Breast epithelium (tissue), 3 donors: Measurements from ENCODE around the gene MFF.

ENCODE experiments used
- CTCF ChIP-seq, 3 donors: fragments of 450-650 bp; IDR thresholded peaks; one replicate each; pipeline ENCODE4 v1.5.1; 2016 to 2017; ENCODE audit warnings: antibody characterized with exemption in 3 of 3, mild to moderate bottlenecking in 3 of 3, moderate library complexity in 3 of 3
- POLR2AphosphoS5 ChIP-seq, 3 donors: sonication (generic); formaldehyde crosslinking; IDR thresholded peaks; one replicate each; pipeline ENCODE4 v1.6.1; 2017; ENCODE audit warnings: antibody characterized with exemption in 3 of 3

- TF ChIP-seq POLR2AphosphoS5 (IDR thresholded peaks at IDR 0.05) (no peak), CTCF (IDR thresholded peaks at IDR 0.05) (no peak)
Observed at GRCh38 chr2:227323818-227324217, 1.2 kb upstream of the MFF start.
